ENCODE data around the gene AMH. TPM values are rescaled to one million over a fixed set of nuclear protein-coding genes. Genes with fewer than 3 reads are reported as not detected.
A peak's percentile ranks its signal among the peaks of the same experiment; 100 is the strongest.

The AMH gene
- total RNA-seq, 3 donors from 2014 or later: 2.7 to 5.1 (median 3.8) TPM

- H3K4me1 ChIP-seq (ENCODE audit: low read depth): peaks cover 16% of the 10 kb centered on the region
- H3K36me3 ChIP-seq (ENCODE audit: low read depth): no peaks in the 10 kb centered on the region
- ATAC-seq (peak; percentile 16), DNase-seq (peak in 1 of 3 donors; percentile 28)
- intact Hi-C loops (cut with DNase I, micrococcal nuclease): no loop called here
- no peaks in the 10 kb centered on the region for H3K9me3 ChIP-seq
- TF ChIP-seq CTCF (IDR thresholded peaks at IDR 0.05): no peak
- H3K4me3 ChIP-seq: no peak overlapping the region
These were observed 45.7 kb downstream of the AMH start for GRCh38 chr19:2294687-2295335.

DNA sequence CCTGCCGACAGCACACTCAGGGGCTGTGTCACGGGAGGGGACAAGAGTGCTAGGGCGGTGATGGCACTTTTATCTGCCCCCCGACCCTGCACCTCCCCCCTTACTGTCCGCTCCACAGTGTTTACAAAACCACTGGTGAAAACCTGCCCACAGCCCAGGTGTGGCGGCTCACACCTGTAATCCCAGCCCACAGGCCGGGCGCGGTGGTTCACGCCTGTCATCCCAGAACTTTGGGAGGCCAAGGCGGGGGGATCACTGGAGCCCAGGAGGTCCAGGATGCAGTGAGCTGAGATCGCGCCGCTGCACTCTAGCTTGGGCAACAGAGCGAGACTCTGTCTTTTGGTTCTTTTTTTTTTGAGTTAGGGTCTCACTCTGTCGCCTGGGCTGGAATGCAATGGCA lies 47.0 kb downstream of the AMH start:
- peaks cover 5% of the 10 kb centered on the region for H3K4me1 ChIP-seq (ENCODE audit: low read depth)
- H3K36me3 ChIP-seq (ENCODE audit: low read depth): no peaks in the 10 kb centered on the region
- no peak overlapping the region for H3K4me3 ChIP-seq
- no peak for TF ChIP-seq CTCF (IDR thresholded peaks at IDR 0.05)
- intact Hi-C loops (cut with DNase I, micrococcal nuclease): no loop called here
- DNase-seq (no peak), ATAC-seq (no peak)
- no peaks in the 10 kb centered on the region for H3K9me3 ChIP-seq

DNA sequence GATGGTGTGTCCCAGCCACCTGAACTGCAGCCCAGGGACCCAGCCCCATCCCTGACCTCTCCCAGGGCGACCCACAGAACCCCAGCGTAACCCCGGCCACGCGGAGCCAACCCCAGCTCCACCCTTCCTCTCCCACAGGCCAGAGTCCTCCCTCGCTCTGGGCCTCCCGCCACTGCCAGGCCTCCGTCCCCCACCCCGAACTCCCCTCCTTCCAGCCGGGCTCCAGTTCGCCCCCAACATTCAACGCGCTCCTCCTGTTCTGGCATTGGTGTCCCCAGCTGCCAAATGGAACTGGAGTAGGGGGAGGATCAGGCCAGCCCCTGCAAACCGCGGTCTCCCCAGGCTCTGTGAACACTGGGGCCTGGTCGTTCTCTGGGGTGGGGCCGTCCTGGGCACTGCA lies 51.4 kb downstream of the AMH start:
- no peaks in the 10 kb centered on the region for H3K9me3 ChIP-seq
- TF ChIP-seq CTCF (IDR thresholded peaks at IDR 0.05): no peak
- no peak for ATAC-seq
- intact Hi-C loops (cut with DNase I, micrococcal nuclease): no loop called here
- no peaks in the 10 kb centered on the region for H3K4me1 ChIP-seq (ENCODE audit: low read depth)
- H3K36me3 ChIP-seq (ENCODE audit: low read depth): no peaks in the 10 kb centered on the region
- no peak overlapping the region for H3K4me3 ChIP-seq
- no peak for DNase-seq

Small RNA genes lying within 50 kb of the gene (microRNA-seq; reads per million reads assigned to microRNA genes)
- gene MIR1227 (1.9 reads per million), gene MIR4321 (not detected)

Other genes with a start within 250 kb of the AMH start
- 10 to 100 TPM; 66.0 to 82.3 (median 71.5) TPM for gene BTBD2, start 233.6 kb upstream of the AMH start, total RNA-seq
- gene MKNK2, start 198.1 kb upstream of the AMH start, total RNA-seq: 100 to 1,000 TPM; 252 to 330 (median 304) TPM
- gene MOB3A, start 153.0 kb upstream of the AMH start, total RNA-seq: 10 to 100 TPM; 39.8 to 76.8 (median 43.7) TPM
- gene IZUMO4, start 152.4 kb upstream of the AMH start, total RNA-seq: 1 to 10 TPM; 2.2 to 5.3 (median 3.4) TPM
- gene AP3D1, start 97.8 kb upstream of the AMH start, total RNA-seq: 100 to 1,000 TPM; 103 to 120 (median 103) TPM
- 10 to 100 TPM; 38.1 to 48.1 (median 44.5) TPM for gene DOT1L, start 85.4 kb upstream of the AMH start, total RNA-seq
- 100 to 1,000 TPM; 132 to 231 (median 189) TPM for gene PLEKHJ1, start 13.0 kb upstream of the AMH start, total RNA-seq
- gene SF3A2, start 12.5 kb upstream of the AMH start, total RNA-seq: 10 to 100 TPM; 60.6 to 81.2 (median 68.2) TPM
- 1 to 10 TPM in 1 of 3 donors, under 1 TPM in 2; 0.38 to 2.4 (median 0.87) TPM for gene JSRP1, start 7.1 kb downstream of the AMH start, total RNA-seq
- gene PEAK3, start 32.9 kb downstream of the AMH start, total RNA-seq: 1 to 10 TPM in 2 of 3 donors, under 1 TPM in 1; 0.29 to 1.4 (median 1.1) TPM
- gene LINGO3, start 58.8 kb downstream of the AMH start, total RNA-seq: not detected
- gene LSM7, start 79.3 kb downstream of the AMH start, total RNA-seq: 100 to 1,000 TPM in 1 of 3 donors, 10 to 100 TPM in 2; 60.3 to 111 (median 93.1) TPM
- 100 to 1,000 TPM; 119 to 177 (median 153) TPM for gene SPPL2B, start 79.4 kb downstream of the AMH start, total RNA-seq
- gene TMPRSS9, start 110.9 kb downstream of the AMH start, total RNA-seq: under 1 TPM in 2 of 3 donors, not detected in 1; 0.17 to 0.41 TPM
- gene TIMM13, start 178.3 kb downstream of the AMH start, total RNA-seq: 100 to 1,000 TPM in 2 of 3 donors, 10 to 100 TPM in 1; 75.4 to 130 (median 104) TPM
- gene LMNB2, start 207.6 kb downstream of the AMH start, total RNA-seq: 10 to 100 TPM; 21.1 to 47.8 (median 22.1) TPM
- 10 to 100 TPM; 30.6 to 45.5 (median 35.9) TPM for gene GADD45B, start 226.8 kb downstream of the AMH start, total RNA-seq